SJSA1 (cell line): Measurements from ENCODE around the gene ST6GALNAC3. TPM values are rescaled to one million over a fixed set of nuclear protein-coding genes. Genes with fewer than 3 reads are reported as not detected.

ENCODE experiments used
- DNase-seq, 2 experiments: peaks; one replicate each; pipeline ENCODE4 v3.0.0-alpha.2; 2015 to 2020; ENCODE audit warnings: low spot score in 2 of 2, low read depth in 1 of 2
- H3K27ac ChIP-seq: fragments of 250-450 bp; sonication (Bioruptor Pico); 2 replicates; pipeline ENCODE4 v1.5.1; 2020; ENCODE audit warnings: mild to moderate bottlenecking, moderate library complexity
- H3K27me3 ChIP-seq: fragments of 250-450 bp; sonication (Bioruptor Pico); replicated peaks from 2 replicates; pipeline ENCODE4 v1.5.1; 2020; ENCODE audit warnings: mild to moderate bottlenecking, moderate library complexity
- H3K36me3 ChIP-seq: fragments of 250-450 bp; sonication (Bioruptor Pico); 2 replicates; pipeline ENCODE4 v1.5.1; 2020; ENCODE audit warnings: mild to moderate bottlenecking
- H3K4me1 ChIP-seq: fragments of 250-450 bp; sonication (Bioruptor Pico); replicated peaks from 2 replicates; pipeline ENCODE4 v1.6.1; 2021; ENCODE audit warnings: mild to moderate bottlenecking
- H3K4me3 ChIP-seq: fragments of 250-450 bp; sonication (Bioruptor Pico); 2 replicates; pipeline ENCODE4 v1.5.1; 2020; ENCODE audit warnings: mild to moderate bottlenecking
- H3K9me3 ChIP-seq: fragments of 250-450 bp; sonication (Bioruptor Pico); replicated peaks from 2 replicates; pipeline ENCODE4 v1.5.1; 2020; ENCODE audit warnings: mild to moderate bottlenecking
- total RNA-seq: library from RNA; depleted of rRNA; stranded (reverse); fragments of >200 nt; shearing (Covaris generic); gene quantifications from 2 replicates; pipeline ENCODE4 v1.2.3, GENCODE V29; 2014

The ST6GALNAC3 gene
- total RNA-seq, 1 experiment from 2014 or later = 5.1 TPM

GRCh38 chr1:76146184-76146583 lies 71.6 kb downstream of the ST6GALNAC3 start:
- Histone ChIP-seq H3K27ac (no peak overlapping the region), H3K27me3 (no peaks in the 10 kb centered on the region), H3K4me3 (no peak overlapping the region), H3K4me1 (no peaks in the 10 kb centered on the region), H3K36me3 (no peaks in the 10 kb centered on the region), H3K9me3 (no peaks in the 10 kb centered on the region)
- DNase-seq = no peak

- Histone ChIP-seq H3K27ac (no peak overlapping the region), H3K4me3 (no peak overlapping the region), H3K36me3 (no peaks in the 10 kb centered on the region), H3K9me3 (no peaks in the 10 kb centered on the region), H3K4me1 (no peaks in the 10 kb centered on the region), H3K27me3 (no peaks in the 10 kb centered on the region)
- no peak for DNase-seq
Measured at GRCh38 chr1:76147917-76148316, 73.4 kb downstream of the ST6GALNAC3 start.

- Histone ChIP-seq H3K4me3 (no peak overlapping the region), H3K27ac (no peak overlapping the region), H3K4me1 (no peaks in the 10 kb centered on the region), H3K9me3 (no peaks in the 10 kb centered on the region), H3K27me3 (no peaks in the 10 kb centered on the region), H3K36me3 (no peaks in the 10 kb centered on the region)
- no peak for DNase-seq
Measured at GRCh38 chr1:76148460-76148859, 73.9 kb downstream of the ST6GALNAC3 start.

- no peak for DNase-seq
- Histone ChIP-seq H3K36me3 (no peaks in the 10 kb centered on the region), H3K9me3 (no peaks in the 10 kb centered on the region), H3K27ac (no peak overlapping the region), H3K27me3 (no peaks in the 10 kb centered on the region), H3K4me1 (0 out of 2 replicates have a peak, but pooled peaks cover 3% of the 10 kb centered on the region), H3K4me3 (no peak overlapping the region)
Measured at GRCh38 chr1:76153841-76154205, 79.3 kb downstream of the ST6GALNAC3 start.

- Histone ChIP-seq H3K36me3 (no peaks in the 10 kb centered on the region), H3K4me1 (0 out of 2 replicates have a peak, but pooled peaks cover 3% of the 10 kb centered on the region), H3K27me3 (no peaks in the 10 kb centered on the region), H3K27ac (no peak overlapping the region), H3K9me3 (no peaks in the 10 kb centered on the region), H3K4me3 (peak overlapping the region; percentile 18)
- peak; percentile 66 to 68 for DNase-seq
Measured at GRCh38 chr1:76154206-76154956, 79.8 kb downstream of the ST6GALNAC3 start.

GRCh38 chr1:76156987-76157386 lies 82.4 kb downstream of the ST6GALNAC3 start:
- Histone ChIP-seq H3K36me3 (no peaks in the 10 kb centered on the region), H3K27me3 (no peaks in the 10 kb centered on the region), H3K4me1 (0 out of 2 replicates have a peak, but pooled peaks cover 3% of the 10 kb centered on the region), H3K27ac (no peak overlapping the region), H3K9me3 (no peaks in the 10 kb centered on the region), H3K4me3 (no peak overlapping the region)
- no peak for DNase-seq

- Histone ChIP-seq H3K27ac (no peak overlapping the region), H3K27me3 (no peaks in the 10 kb centered on the region), H3K4me1 (0 out of 2 replicates have a peak, but pooled peaks cover 3% of the 10 kb centered on the region), H3K4me3 (no peak overlapping the region), H3K36me3 (no peaks in the 10 kb centered on the region), H3K9me3 (no peaks in the 10 kb centered on the region)
- no peak for DNase-seq
Measured at GRCh38 chr1:76158126-76158525, 83.6 kb downstream of the ST6GALNAC3 start.

GRCh38 chr1:76160225-76160624 lies 85.7 kb downstream of the ST6GALNAC3 start:
- no peaks in the 10 kb centered on the region for H3K9me3 ChIP-seq
- H3K4me3 ChIP-seq = no peak overlapping the region
- H3K27me3 ChIP-seq = no peaks in the 10 kb centered on the region
- H3K27ac ChIP-seq = no peak overlapping the region
- DNase-seq = no peak
- no peaks in the 10 kb centered on the region for H3K36me3 ChIP-seq
- no peaks in the 10 kb centered on the region for H3K4me1 ChIP-seq

- no peaks in the 10 kb centered on the region for H3K4me1 ChIP-seq
- no peaks in the 10 kb centered on the region for H3K36me3 ChIP-seq
- no peak overlapping the region for H3K4me3 ChIP-seq
- H3K27ac ChIP-seq = no peak overlapping the region
- DNase-seq = no peak
- H3K9me3 ChIP-seq = no peaks in the 10 kb centered on the region
- H3K27me3 ChIP-seq = no peaks in the 10 kb centered on the region
Measured at GRCh38 chr1:76161451-76161850, 86.9 kb downstream of the ST6GALNAC3 start.

- Histone ChIP-seq H3K27me3 (no peaks in the 10 kb centered on the region), H3K9me3 (no peaks in the 10 kb centered on the region), H3K4me3 (no peak overlapping the region), H3K4me1 (no peaks in the 10 kb centered on the region), H3K27ac (no peak overlapping the region), H3K36me3 (no peaks in the 10 kb centered on the region)
- DNase-seq = no peak
Measured at GRCh38 chr1:76162254-76162653, 87.7 kb downstream of the ST6GALNAC3 start.

GRCh38 chr1:76164165-76164564 lies 89.6 kb downstream of the ST6GALNAC3 start:
- no peak for DNase-seq
- no peaks in the 10 kb centered on the region for H3K27me3 ChIP-seq
- H3K4me3 ChIP-seq = no peak overlapping the region
- 0 out of 2 replicates have a peak, but pooled peaks cover 3% of the 10 kb centered on the region for H3K9me3 ChIP-seq
- H3K27ac ChIP-seq = no peak overlapping the region
- H3K36me3 ChIP-seq = no peaks in the 10 kb centered on the region
- no peaks in the 10 kb centered on the region for H3K4me1 ChIP-seq

GRCh38 chr1:76170084-76170483 lies 95.5 kb downstream of the ST6GALNAC3 start:
- no peaks in the 10 kb centered on the region for H3K27me3 ChIP-seq
- DNase-seq = no peak
- H3K27ac ChIP-seq = no peak overlapping the region
- no peak overlapping the region for H3K4me3 ChIP-seq
- H3K4me1 ChIP-seq = no peaks in the 10 kb centered on the region
- 0 out of 2 replicates have a peak, but pooled peaks cover 3% of the 10 kb centered on the region for H3K9me3 ChIP-seq
- H3K36me3 ChIP-seq = no peaks in the 10 kb centered on the region

- DNase-seq = no peak
- H3K4me3 ChIP-seq = no peak overlapping the region
- no peaks in the 10 kb centered on the region for H3K27me3 ChIP-seq
- H3K36me3 ChIP-seq = no peaks in the 10 kb centered on the region
- H3K27ac ChIP-seq = no peak overlapping the region
- no peaks in the 10 kb centered on the region for H3K4me1 ChIP-seq
- H3K9me3 ChIP-seq = 0 out of 2 replicates have a peak, but pooled peaks cover 3% of the 10 kb centered on the region
Measured at GRCh38 chr1:76170513-76170912, 96.0 kb downstream of the ST6GALNAC3 start.

GRCh38 chr1:76176000-76176399 lies 101.5 kb downstream of the ST6GALNAC3 start:
- Histone ChIP-seq H3K27ac (no peak overlapping the region), H3K27me3 (no peaks in the 10 kb centered on the region), H3K4me3 (no peak overlapping the region), H3K9me3 (no peaks in the 10 kb centered on the region), H3K36me3 (no peaks in the 10 kb centered on the region), H3K4me1 (no peaks in the 10 kb centered on the region)
- no peak for DNase-seq

- no peaks in the 10 kb centered on the region for H3K9me3 ChIP-seq
- no peaks in the 10 kb centered on the region for H3K36me3 ChIP-seq
- no peak for DNase-seq
- no peaks in the 10 kb centered on the region for H3K27me3 ChIP-seq
- no peaks in the 10 kb centered on the region for H3K4me1 ChIP-seq
- H3K4me3 ChIP-seq = no peak overlapping the region
- no peak overlapping the region for H3K27ac ChIP-seq
Measured at GRCh38 chr1:76177615-76178014, 103.1 kb downstream of the ST6GALNAC3 start.
